Measurements from ENCODE around the gene TOM1L2. TPM values are rescaled to one million over a fixed set of nuclear protein-coding genes. Genes with fewer than 3 reads are reported as not detected.
A peak's percentile ranks its signal among the peaks of the same experiment; 100 is the strongest.

Gene TOM1L2
- total and polyA plus RNA-seq, 2 donors from 2014 or later: 28.2 to 59.4 TPM

GRCh38 chr17:17836818-17837379, 135.3 kb downstream of the TOM1L2 start, which contains the start of gene SREBF1:
SREBF1 (minus strand) TSS chr17:17836986; CDS start chr17:17836817, 169 bp downstream.
- DNase-seq (peak in 3 of 5 donors; percentile 68 to 89 (median 86)), FAIRE-seq (no peak)
- Histone ChIP-seq H3K27ac (ENCODE audit: low read depth in 2 of 2, low read length in 2 of 2) (peak within 1 kb of the TSS; percentile 99), H3K4me3 (ENCODE audit: low read length in 3 of 3) (peak within 1 kb of the TSS; percentile 56 to 80 (median 75)), H3K9me3 (ENCODE audit: control insufficient read depth in 2 of 3, insufficient read depth in 1 of 3, low read length in 3 of 3) (no peaks in the 10 kb centered on the region), H3K36me3 (ENCODE audit: control insufficient read depth in 2 of 3, insufficient read depth in 3 of 3, low read length in 3 of 3) (no peaks in the 10 kb centered on the region), H3K27me3 (ENCODE audit: control insufficient read depth, insufficient read depth, low read length) (no peaks in the 10 kb centered on the region), H3K4me1 (ENCODE audit: control insufficient read depth in 2 of 3, insufficient read depth in 2 of 3, low read depth in 1 of 3, low read length in 3 of 3) (peaks cover 0 to 59% (median 51%) of the 10 kb centered on the region in 3 donors), H3K9ac (ENCODE audit: low read length in 3 of 3) (peak within 1 kb of the TSS in 2 of 3 donors; percentile 90 to 91)
- no peak for TF ChIP-seq CTCF (IDR thresholded peaks at IDR 0.05; ENCODE audit: borderline replicate concordance, extremely low read depth, insufficient read depth)
- intact Hi-C loops (cut with DNase I): no loop called here

- Histone ChIP-seq H3K9ac (ENCODE audit: low read length in 3 of 3) (peak overlapping the region in 2 of 3 donors; percentile 90 to 91), H3K27me3 (ENCODE audit: control insufficient read depth, insufficient read depth, low read length) (no peaks in the 10 kb centered on the region), H3K4me1 (ENCODE audit: control insufficient read depth in 2 of 3, insufficient read depth in 2 of 3, low read depth in 1 of 3, low read length in 3 of 3) (peaks cover 0 to 59% (median 55%) of the 10 kb centered on the region in 3 donors), H3K27ac (ENCODE audit: low read depth in 2 of 2, low read length in 2 of 2) (peak overlapping the region; percentile 99), H3K9me3 (ENCODE audit: control insufficient read depth in 2 of 3, insufficient read depth in 1 of 3, low read length in 3 of 3) (no peaks in the 10 kb centered on the region), H3K36me3 (ENCODE audit: control insufficient read depth in 2 of 3, insufficient read depth in 3 of 3, low read length in 3 of 3) (no peaks in the 10 kb centered on the region), H3K4me3 (ENCODE audit: low read length in 3 of 3) (peak overlapping the region; percentile 56 to 80 (median 75))
- TF ChIP-seq CTCF (IDR thresholded peaks at IDR 0.05; ENCODE audit: borderline replicate concordance, extremely low read depth, insufficient read depth): no peak
- DNase-seq (peak; percentile 97 to 99 (median 98)), FAIRE-seq (no peak)
- intact Hi-C loops (cut with DNase I): no loop called here
Observed at GRCh38 chr17:17836250-17836817, 135.9 kb downstream of the TOM1L2 start.

GRCh38 chr17:17835415-17836249, 136.6 kb downstream of the TOM1L2 start:
- DNase-seq (peak in 2 of 5 donors; percentile 80 to 82), FAIRE-seq (no peak)
- peaks cover 0 to 58% (median 55%) of the 10 kb centered on the region in 3 donors for H3K4me1 ChIP-seq (ENCODE audit: control insufficient read depth in 2 of 3, insufficient read depth in 2 of 3, low read depth in 1 of 3, low read length in 3 of 3)
- H3K9me3 ChIP-seq (ENCODE audit: control insufficient read depth in 2 of 3, insufficient read depth in 1 of 3, low read length in 3 of 3): no peaks in the 10 kb centered on the region
- H3K4me3 ChIP-seq (ENCODE audit: low read length in 3 of 3): peak overlapping the region; percentile 37 to 80 (median 56)
- no peak for TF ChIP-seq CTCF (IDR thresholded peaks at IDR 0.05; ENCODE audit: borderline replicate concordance, extremely low read depth, insufficient read depth)
- H3K36me3 ChIP-seq (ENCODE audit: control insufficient read depth in 2 of 3, insufficient read depth in 3 of 3, low read length in 3 of 3): no peaks in the 10 kb centered on the region
- no peaks in the 10 kb centered on the region for H3K27me3 ChIP-seq (ENCODE audit: control insufficient read depth, insufficient read depth, low read length)
- H3K9ac ChIP-seq (ENCODE audit: low read length in 3 of 3): peak overlapping the region in 2 of 3 donors; percentile 56 to 64
- H3K27ac ChIP-seq (ENCODE audit: low read depth in 2 of 2, low read length in 2 of 2): peak overlapping the region; percentile 99
- intact Hi-C loops (cut with DNase I): no loop called here

All from kidney (tissue), 14 donors.